ENCODE measurements around the gene UCN2.

UCN2 gene

GRCh38 chr3:48524970-48525369 is 38.6 kb downstream of the UCN2 start:
- FAIRE-seq, result no peak
- no peak for DNase-seq (ENCODE audit: insufficient read length)
- TF ChIP-seq POLR2A (IDR thresholded peaks at IDR 0.05; ENCODE audit: low read depth, low read length) (no peak), TAF1 (IDR thresholded peaks at IDR 0.05; ENCODE audit: borderline replicate concordance, low read depth, low read length) (no peak), POLR2AphosphoS5 (IDR thresholded peaks at IDR 0.05; ENCODE audit: low read depth, low read length) (no peak)

- TF ChIP-seq TAF1 (IDR thresholded peaks at IDR 0.05; ENCODE audit: borderline replicate concordance, low read depth, low read length), result no peak
- no peak for TF ChIP-seq POLR2A (IDR thresholded peaks at IDR 0.05; ENCODE audit: low read depth, low read length)
- TF ChIP-seq POLR2AphosphoS5 (IDR thresholded peaks at IDR 0.05; ENCODE audit: low read depth, low read length), result no peak
- no peak for FAIRE-seq
Measured at GRCh38 chr3:48521635-48522034, 41.9 kb downstream of the UCN2 start.

DNA sequence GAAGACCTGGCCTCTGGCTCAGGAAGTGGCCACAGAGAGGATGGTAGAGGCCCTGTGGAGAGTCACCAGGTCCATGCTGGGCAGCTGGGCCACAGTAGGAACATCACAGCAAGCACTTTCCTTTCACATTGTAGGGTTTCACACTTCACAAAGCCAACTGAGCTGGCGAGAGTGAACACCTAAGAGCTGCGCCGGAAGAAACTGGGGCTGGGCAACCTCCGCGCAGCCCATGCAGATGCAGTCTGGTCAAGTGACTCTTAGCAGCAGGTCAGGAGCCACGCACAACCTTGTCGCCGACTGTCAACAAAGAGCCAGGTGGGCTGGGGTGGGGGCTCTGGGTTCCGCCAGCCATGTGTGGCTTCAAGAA is 44.3 kb downstream of the UCN2 start:
- DNase-seq (ENCODE audit: insufficient read length), result no peak
- no peak for FAIRE-seq
- TF ChIP-seq TAF1 (IDR thresholded peaks at IDR 0.05; ENCODE audit: borderline replicate concordance, low read depth, low read length) (no peak), POLR2A (IDR thresholded peaks at IDR 0.05; ENCODE audit: low read depth, low read length) (no peak), POLR2AphosphoS5 (IDR thresholded peaks at IDR 0.05; ENCODE audit: low read depth, low read length) (no peak)

More at GRCh38 chr3:48521635-48522034, 41.9 kb downstream of the UCN2 start:
- DNase-seq (ENCODE audit: insufficient read length), result no peak

DNA sequence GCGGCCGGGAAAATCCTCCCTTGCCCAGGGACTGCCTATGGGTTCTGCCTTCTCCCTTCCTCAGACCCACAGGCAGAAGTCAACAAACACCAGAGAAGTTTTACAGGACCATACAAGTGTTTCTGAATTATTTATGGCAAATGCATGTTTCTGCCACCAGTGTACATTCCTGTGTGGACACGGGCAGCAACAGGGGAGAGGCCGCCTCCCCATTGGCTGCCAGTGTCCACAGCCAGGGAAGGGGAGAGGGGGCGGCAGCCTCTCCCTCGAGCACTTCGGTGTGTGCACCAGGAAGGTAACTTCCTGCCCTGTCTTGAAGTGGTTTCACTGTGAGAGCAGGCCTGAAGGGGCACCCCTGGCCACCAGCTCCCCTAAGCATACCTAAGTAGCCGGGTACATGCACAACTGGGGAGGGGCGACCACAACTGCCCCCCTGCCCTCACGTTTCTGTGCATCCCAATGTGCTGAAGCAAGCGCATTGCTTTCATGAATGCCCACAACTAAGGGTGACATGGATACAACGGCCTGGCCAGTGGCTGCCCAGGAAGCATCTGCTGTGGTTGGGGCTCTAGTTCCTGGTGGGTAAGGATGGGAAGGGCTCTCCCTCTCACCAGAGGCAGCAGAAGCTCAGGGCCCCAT is 44.8 kb downstream of the UCN2 start:
- FAIRE-seq (no peak), DNase-seq (ENCODE audit: insufficient read length) (no peak)
- no peak for TF ChIP-seq TAF1 (IDR thresholded peaks at IDR 0.05; ENCODE audit: borderline replicate concordance, low read depth, low read length)
- TF ChIP-seq POLR2AphosphoS5 (IDR thresholded peaks at IDR 0.05; ENCODE audit: low read depth, low read length), result no peak
- no peak for TF ChIP-seq POLR2A (IDR thresholded peaks at IDR 0.05; ENCODE audit: low read depth, low read length)

DNA sequence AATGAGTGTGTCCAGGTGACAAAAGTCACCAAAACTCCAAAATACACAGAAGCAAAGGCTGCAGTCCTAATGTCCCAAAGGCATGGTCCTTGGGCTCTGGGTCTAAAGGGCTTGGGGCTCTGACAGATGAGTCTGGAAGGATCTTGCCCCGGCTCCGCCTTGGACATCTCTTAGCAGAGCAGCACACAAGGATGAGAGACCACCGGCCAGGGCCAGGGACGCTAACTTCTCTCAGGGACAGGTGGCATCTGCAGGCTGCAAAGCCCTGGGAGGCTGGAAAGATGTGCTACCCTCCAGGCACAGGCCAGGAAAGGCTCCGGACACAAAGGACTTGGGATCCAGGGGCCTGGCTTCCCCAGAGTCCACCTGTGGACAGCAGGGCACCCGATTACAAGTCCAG is 45.5 kb downstream of the UCN2 start:
- DNase-seq (ENCODE audit: insufficient read length) (no peak), FAIRE-seq (no peak)
- TF ChIP-seq TAF1 (IDR thresholded peaks at IDR 0.05; ENCODE audit: borderline replicate concordance, low read depth, low read length) (no peak), POLR2A (IDR thresholded peaks at IDR 0.05; ENCODE audit: low read depth, low read length) (no peak), POLR2AphosphoS5 (IDR thresholded peaks at IDR 0.05; ENCODE audit: low read depth, low read length) (no peak; the same call in 1 of the 2 replicates)

DNA sequence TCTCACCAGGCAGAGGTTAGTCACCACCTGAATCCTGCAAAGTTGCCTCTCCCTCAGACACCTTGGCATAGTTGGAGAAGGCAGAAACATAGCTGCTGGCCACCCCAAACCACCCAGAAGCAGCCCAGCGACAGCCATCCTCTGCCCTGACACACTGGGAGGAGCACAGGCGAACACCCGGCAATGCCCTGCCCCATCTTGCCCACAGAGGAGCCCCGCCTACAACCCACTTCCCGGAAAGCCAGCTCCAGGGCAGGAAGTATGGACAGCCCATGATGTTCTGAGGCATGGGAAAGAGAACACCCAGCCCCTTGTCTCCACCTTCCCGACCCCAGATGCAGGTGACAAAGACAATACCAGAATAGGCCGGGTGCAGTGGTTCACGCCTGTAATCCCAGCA is 47.0 kb downstream of the UCN2 start:
- FAIRE-seq (no peak), DNase-seq (ENCODE audit: insufficient read length) (no peak)
- TF ChIP-seq TAF1 (IDR thresholded peaks at IDR 0.05; ENCODE audit: borderline replicate concordance, low read depth, low read length), result no peak
- TF ChIP-seq POLR2AphosphoS5 (IDR thresholded peaks at IDR 0.05; ENCODE audit: low read depth, low read length), result no peak
- no peak for TF ChIP-seq POLR2A (IDR thresholded peaks at IDR 0.05; ENCODE audit: low read depth, low read length)

DNA sequence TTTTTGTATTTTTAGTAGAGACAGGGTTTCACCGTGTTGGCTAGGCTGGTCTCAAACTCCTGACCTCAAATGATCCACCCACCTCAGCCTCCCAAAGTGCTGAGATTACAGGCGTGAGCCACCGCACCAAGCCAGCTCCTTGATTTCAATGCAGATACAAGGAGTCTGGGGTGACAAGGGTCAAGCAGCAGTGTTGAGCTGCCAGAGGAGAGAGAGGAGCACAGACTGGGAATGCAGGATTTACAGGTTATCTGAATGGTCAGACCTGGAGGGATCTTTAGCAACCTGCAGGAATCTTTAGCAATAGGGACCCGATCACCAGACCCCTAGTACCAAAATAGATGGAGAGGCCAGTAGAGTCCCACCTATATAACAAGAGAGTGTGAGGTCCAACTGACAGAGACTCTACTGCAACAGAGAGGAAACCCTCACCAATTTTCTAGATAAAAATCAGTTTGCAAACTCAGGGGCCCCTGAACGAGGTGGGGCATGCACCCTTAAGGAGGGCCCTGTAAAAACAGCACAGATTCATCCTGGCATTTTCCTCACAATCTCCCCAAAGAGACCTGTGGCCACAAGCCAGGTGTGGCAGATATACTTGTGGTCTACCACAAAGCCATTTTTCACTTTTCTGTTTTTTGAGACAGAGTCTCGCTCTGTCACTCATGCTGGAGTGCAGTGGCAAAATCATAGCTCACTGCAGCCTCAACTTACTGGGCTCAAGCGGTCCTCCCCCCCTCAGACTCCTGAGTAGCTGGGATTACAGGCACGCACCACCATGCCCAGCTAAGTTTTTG is 49.0 kb downstream of the UCN2 start:
- FAIRE-seq (no peak), DNase-seq (ENCODE audit: insufficient read length) (no peak)
- TF ChIP-seq TAF1 (IDR thresholded peaks at IDR 0.05; ENCODE audit: borderline replicate concordance, low read depth, low read length) (no peak), POLR2AphosphoS5 (IDR thresholded peaks at IDR 0.05; ENCODE audit: low read depth, low read length) (no peak), POLR2A (IDR thresholded peaks at IDR 0.05; ENCODE audit: low read depth, low read length) (no peak)
